Stimulated activated naive CD8-positive, alpha-beta T cell treated with anti-CD3 and anti-CD28 coated beads, Interleukin-15, Interleukin-2, amounts not matched to agents 100 U/mL and 50 U/mL, for 24 hours (primary cell): Measurements from ENCODE around the gene CCDC47.
"Not testable (repeated sequence)": the region's sequence is repeated elsewhere in the genome, so short reads cannot be mapped to it uniquely, and the experiment has no call there.

Source experiments
- ATAC-seq: fragments of 150-1000 bp; cut with Tn5 transposase; one replicate; pipeline ENCODE4 v1.10.0; 2021
- DNase-seq: peaks from one replicate; pipeline ENCODE4 v3.0.0; 2021

Gene CCDC47

GRCh38 chr17:63722403-63722802 is 51.0 kb downstream of the CCDC47 start:
- ATAC-seq, result no peak
- DNase-seq, result no peak

GRCh38 chr17:63720194-63720593 is 53.2 kb downstream of the CCDC47 start:
- DNase-seq, result not testable (repeated sequence)

GRCh38 chr17:63718988-63719387 is 54.4 kb downstream of the CCDC47 start:
- ATAC-seq (no peak), DNase-seq (no peak)

More at GRCh38 chr17:63720194-63720593, 53.2 kb downstream of the CCDC47 start:
- ATAC-seq, result not testable (repeated sequence)

GRCh38 chr17:63716426-63716825 is 57.0 kb downstream of the CCDC47 start:
- DNase-seq (no peak), ATAC-seq (no peak)

GRCh38 chr17:63714550-63715277 is 58.7 kb downstream of the CCDC47 start:
- DNase-seq, result no peak
- no peak for ATAC-seq

GRCh38 chr17:63709110-63709509 is 64.3 kb downstream of the CCDC47 start:
- ATAC-seq, result no peak

GRCh38 chr17:63707151-63707550 is 66.2 kb downstream of the CCDC47 start:
- no peak for DNase-seq
- ATAC-seq, result no peak

More at GRCh38 chr17:63709110-63709509, 64.3 kb downstream of the CCDC47 start:
- DNase-seq, result no peak

- ATAC-seq (no peak), DNase-seq (no peak)
These were observed 66.9 kb downstream of the CCDC47 start for GRCh38 chr17:63706336-63707082.

GRCh38 chr17:63705657-63706056 is 67.7 kb downstream of the CCDC47 start:
- ATAC-seq (no peak), DNase-seq (no peak)

- ATAC-seq (no peak), DNase-seq (no peak)
These were observed 68.6 kb downstream of the CCDC47 start for GRCh38 chr17:63704836-63705235.

GRCh38 chr17:63704259-63704576 is 69.2 kb downstream of the CCDC47 start:
- no peak for DNase-seq

GRCh38 chr17:63703556-63704258 is 69.7 kb downstream of the CCDC47 start:
- no peak for ATAC-seq
- DNase-seq, result no peak

More at GRCh38 chr17:63704259-63704576, 69.2 kb downstream of the CCDC47 start:
- ATAC-seq, result no peak

GRCh38 chr17:63703029-63703428 is 70.4 kb downstream of the CCDC47 start:
- no peak for DNase-seq

GRCh38 chr17:63702721-63703015 is 70.7 kb downstream of the CCDC47 start:
- no peak for DNase-seq
- ATAC-seq, result no peak

More at GRCh38 chr17:63703029-63703428, 70.4 kb downstream of the CCDC47 start:
- no peak for ATAC-seq

GRCh38 chr17:63701868-63702720 is 71.3 kb downstream of the CCDC47 start:
- DNase-seq (peak; percentile 77), ATAC-seq (peak; percentile 12)

GRCh38 chr17:63701456-63701820 is 72.0 kb downstream of the CCDC47 start:
- DNase-seq (no peak), ATAC-seq (no peak)

GRCh38 chr17:63700528-63701455 is 72.6 kb downstream of the CCDC47 start:
- DNase-seq (peak; percentile 64), ATAC-seq (peak; percentile 5)

GRCh38 chr17:63699638-63700527 is 73.5 kb downstream of the CCDC47 start, which contains the start of gene LIMD2:
LIMD2 (minus strand) TSS chr17:63700125; CDS start chr17:63699298, 827 bp downstream.
- DNase-seq (peak; percentile 86), ATAC-seq (peak; percentile 20)

- DNase-seq, result peak; percentile 88
- ATAC-seq, result peak; percentile 19
These were observed 74.3 kb downstream of the CCDC47 start for GRCh38 chr17:63698886-63699637.
